ENCODE results near the gene IL1RL2.

DNA sequence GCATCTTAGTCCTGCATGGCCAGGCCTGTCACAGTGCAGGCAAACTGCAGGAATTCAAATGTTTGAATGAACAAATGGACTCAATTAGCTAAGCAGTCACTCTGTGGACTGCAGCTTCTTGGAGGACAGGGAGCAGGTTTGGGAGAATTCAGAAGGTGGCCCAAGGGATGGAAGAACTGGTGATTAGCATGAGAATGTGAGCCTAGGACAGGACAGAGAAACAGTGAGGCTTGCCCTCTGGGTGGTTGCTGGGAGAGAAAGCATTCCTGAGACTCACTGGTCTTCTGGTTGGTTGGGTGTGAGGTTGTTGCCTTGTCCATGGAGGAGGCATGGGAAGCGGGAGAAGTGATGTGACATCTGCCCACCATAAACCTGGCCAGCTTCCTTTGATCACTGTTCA, 13.7 kb downstream of the IL1RL2 start:
- TF ChIP-seq, protein P1, sequence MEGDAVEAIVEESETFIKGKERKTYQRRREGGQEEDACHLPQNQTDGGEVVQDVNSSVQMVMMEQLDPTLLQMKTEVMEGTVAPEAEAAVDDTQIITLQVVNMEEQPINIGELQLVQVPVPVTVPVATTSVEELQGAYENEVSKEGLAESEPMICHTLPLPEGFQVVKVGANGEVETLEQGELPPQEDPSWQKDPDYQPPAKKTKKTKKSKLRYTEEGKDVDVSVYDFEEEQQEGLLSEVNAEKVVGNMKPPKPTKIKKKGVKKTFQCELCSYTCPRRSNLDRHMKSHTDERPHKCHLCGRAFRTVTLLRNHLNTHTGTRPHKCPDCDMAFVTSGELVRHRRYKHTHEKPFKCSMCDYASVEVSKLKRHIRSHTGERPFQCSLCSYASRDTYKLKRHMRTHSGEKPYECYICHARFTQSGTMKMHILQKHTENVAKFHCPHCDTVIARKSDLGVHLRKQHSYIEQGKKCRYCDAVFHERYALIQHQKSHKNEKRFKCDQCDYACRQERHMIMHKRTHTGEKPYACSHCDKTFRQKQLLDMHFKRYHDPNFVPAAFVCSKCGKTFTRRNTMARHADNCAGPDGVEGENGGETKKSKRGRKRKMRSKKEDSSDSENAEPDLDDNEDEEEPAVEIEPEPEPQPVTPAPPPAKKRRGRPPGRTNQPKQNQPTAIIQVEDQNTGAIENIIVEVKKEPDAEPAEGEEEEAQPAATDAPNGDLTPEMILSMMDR (IDR thresholded peaks at IDR 0.05; ENCODE audit: control extremely low read depth in 1 of 3, insufficient read depth in 1 of 3, low read depth in 1 of 3, low read length in 3 of 3) = no peak
- TF ChIP-seq, protein P2, sequence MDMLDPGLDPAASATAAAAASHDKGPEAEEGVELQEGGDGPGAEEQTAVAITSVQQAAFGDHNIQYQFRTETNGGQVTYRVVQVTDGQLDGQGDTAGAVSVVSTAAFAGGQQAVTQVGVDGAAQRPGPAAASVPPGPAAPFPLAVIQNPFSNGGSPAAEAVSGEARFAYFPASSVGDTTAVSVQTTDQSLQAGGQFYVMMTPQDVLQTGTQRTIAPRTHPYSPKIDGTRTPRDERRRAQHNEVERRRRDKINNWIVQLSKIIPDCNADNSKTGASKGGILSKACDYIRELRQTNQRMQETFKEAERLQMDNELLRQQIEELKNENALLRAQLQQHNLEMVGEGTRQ (IDR thresholded peaks at IDR 0.05; ENCODE audit: low read length) = no peak
